GM19395 (cell line): ENCODE measurements around the gene ZNF576.
"Not testable (repeated sequence)": the region's sequence is repeated elsewhere in the genome, so short reads cannot be mapped to it uniquely, and the experiment has no call there.

Source experiments
- ATAC-seq: cut with Tn5 transposase; IDR thresholded peaks from one replicate; pipeline ENCODE4 v1.9.1; 2021; ENCODE audit warnings: mild to moderate bottlenecking, moderate library complexity; ENCODE audit not compliant: unreplicated experiment

Gene ZNF576

DNA sequence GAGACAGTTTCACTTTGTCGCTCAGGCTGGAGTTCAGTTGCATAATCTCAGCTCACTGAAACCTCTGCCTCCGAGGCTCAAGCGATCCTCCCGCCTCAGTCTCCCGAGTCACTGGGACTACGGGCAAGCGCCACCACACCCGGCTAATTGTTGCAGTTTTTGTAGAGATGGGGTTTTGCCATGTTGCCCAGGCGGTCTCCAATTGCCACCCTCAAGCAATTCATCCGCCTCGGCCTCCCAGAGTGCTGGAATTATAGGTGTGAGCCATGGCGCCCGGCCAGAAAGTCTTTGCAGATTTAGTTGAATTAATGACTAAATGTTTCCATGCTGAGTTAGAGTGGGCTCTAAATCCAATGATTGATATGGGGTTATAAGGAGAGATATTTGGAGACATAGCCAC, 47.8 kb downstream of the ZNF576 start:
- no peak for ATAC-seq

- ATAC-seq, result no peak
Observed at GRCh38 chr19:43648633-43649032, 52.2 kb downstream of the ZNF576 start.

DNA sequence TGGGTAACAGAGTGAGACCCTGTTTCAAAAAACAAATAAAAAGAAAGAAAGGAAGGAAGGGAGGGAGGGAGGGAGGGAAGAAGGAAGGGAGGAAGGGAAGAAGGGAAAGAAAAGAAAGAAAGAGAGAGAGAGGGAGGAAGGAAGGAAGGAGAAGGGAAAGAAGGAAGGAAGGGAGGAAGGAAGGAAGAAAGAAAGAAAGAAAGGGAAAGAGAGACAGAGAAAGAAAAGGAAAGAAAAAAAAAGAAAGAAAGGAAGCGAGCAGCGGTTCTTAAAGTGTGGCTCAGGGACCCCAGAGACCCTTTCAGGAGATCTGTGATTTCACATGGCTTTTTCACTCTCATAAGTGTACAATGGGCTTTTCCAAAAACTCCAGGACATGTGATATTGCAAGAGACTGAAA, 53.1 kb downstream of the ZNF576 start:
- no peak for ATAC-seq

- not testable (repeated sequence) for ATAC-seq
Observed at GRCh38 chr19:43650276-43650675, 53.9 kb downstream of the ZNF576 start.
